HG02943 (cell line): ENCODE measurements around the gene PRRC2C.
"Not testable (repeated sequence)": the region's sequence is repeated elsewhere in the genome, so short reads cannot be mapped to it uniquely, and the experiment has no call there.

Experiments used
- ATAC-seq: cut with Tn5 transposase; IDR thresholded peaks from one replicate; pipeline ENCODE4 v1.9.1; 2021; ENCODE audit warnings: mild to moderate bottlenecking, low read depth, moderate library complexity; ENCODE audit not compliant: unreplicated experiment

Gene PRRC2C

DNA sequence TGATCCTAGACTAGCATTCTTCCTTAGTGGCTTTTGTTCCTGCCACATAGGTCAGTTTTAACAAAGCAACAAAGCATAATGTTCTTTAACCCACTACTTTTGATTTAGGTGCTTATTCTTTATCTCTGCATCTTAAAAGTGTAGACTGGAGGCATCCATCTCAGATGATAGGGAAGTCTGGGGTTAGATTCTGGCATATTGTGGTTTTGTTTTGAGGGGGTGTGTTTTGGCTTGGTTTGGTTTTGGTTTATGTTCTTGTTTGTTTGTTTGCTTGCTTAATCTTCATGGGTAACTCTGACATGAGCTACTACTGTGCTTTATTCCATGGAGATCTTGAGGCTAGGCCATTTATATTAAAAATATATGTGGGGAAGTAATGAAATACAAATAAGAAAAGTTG, 96.4 kb downstream of the PRRC2C start:
- ATAC-seq = no peak

DNA sequence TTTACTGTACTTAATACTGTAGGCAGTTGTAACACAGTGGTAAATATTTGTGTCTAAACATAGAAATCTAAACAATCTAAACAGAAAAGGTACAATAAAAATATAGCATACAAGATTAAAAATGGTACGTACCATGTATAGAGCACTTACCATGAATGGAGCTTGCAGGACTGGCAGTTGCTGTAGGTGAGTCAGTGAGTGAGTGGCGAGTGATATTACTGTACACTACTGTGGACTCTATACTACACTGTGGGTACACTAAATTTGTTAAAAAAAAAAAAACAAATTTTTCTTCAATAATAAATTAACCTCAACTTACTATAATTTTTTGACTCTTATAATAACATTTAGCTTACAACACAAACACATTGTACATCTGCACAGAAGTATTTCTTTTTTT, 97.3 kb downstream of the PRRC2C start:
- no peak for ATAC-seq

DNA sequence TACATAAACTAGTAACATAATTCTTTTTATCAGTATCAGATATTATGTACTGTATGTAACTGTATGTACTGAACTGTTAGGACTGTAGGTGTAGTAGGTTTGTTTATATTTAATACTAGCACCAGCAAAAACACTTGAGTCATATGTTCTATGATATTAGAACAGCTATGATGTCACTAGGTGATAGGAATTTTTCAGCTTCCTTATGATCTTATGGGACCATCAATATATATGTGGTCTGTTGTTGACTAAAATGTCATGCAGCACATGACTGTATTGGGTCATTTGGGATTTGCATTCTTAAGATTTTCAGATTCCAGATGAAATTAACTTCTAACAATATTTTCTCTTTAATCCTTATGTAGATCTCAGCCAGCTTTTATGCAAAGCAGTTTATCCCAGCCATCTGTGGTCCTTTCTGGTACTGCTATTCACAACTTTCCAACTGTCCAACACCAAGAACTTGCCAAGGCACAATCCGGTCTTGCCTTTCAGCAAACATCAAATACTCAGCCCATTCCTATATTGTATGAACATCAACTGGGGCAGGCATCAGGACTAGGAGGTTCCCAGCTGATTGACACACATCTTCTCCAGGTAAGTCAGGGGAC, 98.4 kb downstream of the PRRC2C start:
- ATAC-seq = no peak

DNA sequence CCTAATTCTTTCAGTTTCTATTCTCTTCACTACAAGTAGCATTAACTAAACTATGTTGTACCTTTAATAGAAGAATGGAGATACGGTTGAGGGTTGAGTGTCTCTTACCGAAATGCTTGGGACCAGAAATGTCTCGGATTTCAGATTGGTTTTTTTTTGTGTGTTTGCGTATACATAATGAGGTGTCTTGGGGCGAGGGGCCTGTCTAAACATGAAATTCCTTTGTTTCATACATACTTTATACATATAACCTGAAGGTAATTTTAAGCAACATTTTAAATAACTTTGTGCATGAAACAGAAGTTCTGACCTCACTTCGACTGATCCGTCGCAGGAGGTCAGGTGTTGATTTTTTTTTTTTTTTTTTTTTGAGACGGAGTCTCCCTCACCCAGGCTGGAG, 100.4 kb downstream of the PRRC2C start:
- no peak for ATAC-seq

DNA sequence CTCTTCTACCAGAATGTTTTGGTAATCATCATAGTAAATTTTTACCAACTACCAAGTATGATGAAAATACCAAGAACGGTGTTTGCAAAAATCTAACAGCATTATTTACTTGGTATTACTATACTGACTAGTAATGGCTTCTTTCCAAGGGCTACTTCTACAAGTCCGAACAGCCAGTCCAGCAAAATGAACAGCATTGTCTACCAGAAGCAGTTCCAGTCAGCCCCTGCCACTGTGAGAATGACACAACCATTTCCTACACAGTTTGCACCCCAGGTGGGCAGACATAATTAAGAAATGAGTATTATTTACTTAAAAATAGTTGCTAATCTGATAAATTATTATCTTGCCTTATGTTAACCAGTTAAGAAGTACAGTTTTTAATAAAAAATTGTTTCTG, 102.9 kb downstream of the PRRC2C start:
- ATAC-seq = no peak

DNA sequence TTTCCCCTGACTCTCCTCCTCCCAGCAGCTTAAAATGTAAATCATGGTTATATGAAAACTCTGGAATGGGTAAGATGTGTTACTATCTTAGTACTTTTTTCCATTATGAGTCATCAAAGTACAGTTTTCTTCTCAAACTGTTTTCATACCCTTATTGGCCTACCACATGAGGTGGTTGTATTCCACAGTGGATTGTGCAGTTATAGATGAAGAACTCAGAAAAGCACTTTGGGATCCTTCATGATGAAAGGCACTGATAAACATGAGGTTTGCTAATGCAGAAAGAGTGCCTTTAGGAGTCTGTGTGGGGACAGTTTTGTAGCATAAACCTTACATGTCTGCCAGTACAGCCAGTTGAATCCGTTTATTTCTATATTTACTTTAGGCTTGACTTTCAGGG, 104.7 kb downstream of the PRRC2C start:
- no peak for ATAC-seq

DNA sequence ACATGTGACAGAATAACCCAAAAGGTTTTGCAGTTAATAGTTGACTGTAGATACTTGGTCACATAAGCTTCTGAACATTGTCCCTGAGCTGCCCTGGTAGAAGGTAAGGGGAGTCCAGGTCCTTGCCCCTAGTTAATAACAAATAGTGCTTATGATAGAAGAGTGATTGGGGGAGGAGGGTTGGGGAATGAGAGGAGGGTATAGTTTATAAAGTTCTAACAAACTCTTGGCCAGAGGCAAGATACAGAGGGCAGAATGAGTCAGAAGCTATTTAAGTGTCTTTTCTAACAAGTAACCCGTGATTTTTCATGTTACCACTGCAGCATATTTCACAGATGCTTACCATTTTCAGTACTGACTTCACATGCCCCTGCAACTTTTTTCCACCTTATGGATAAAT, 110.0 kb downstream of the PRRC2C start:
- no peak for ATAC-seq

DNA sequence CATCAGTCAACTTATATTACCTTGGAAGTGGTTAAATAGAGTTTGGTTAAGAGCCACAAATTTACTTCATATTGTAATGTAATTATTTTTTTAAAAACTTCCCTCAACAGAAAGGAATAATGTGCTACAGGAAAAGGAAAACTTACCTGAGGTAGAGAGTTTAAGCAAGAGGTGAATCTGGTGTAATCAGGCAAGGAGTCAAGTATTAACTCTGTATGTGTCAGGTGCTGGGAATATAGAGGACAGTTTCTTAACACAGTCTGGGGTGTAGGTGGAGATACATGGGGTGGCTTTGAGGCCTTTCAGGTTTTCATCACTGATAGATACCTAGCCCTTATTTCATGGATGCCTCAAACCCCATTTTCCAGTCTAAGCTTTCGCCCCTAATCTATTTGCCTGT, 110.8 kb downstream of the PRRC2C start:
- no peak for ATAC-seq

DNA sequence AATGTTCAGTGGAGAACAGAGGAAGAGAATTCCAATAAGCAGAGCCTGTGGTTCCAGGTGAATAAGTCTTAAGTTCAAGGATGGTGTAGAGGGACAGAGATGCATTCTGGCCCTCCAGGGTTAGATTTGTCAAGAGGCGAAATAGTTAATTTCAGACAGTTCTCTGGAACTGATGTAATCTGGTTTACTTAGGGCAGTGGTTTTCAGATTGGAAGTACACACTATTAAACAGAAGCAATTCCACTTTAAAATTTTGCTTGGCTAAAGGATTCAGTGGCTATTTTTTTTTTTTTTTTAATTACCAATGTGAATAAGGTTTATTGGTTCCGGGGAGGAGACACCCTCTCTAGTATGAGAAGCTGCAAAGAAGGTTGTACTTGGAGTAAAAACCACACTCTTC, 111.4 kb downstream of the PRRC2C start:
- no peak for ATAC-seq

DNA sequence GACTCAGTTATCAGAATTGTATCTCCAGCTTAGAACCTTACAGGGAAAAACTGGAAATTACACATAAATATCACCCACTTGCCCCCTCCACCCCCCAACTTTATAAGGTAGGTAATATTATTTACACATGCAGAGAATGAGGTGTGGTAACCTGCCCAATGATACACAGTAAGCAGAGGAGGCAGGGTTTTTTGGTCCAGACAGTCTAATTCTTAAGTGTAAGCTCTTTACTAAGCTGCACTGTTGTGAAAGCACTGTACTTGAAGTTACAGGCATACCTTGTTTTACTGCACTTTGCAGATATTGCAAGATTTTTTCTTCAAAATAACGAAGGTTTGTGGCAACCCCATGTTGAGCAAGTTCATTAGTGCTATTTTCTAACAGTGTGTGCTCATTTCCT, 111.9 kb downstream of the PRRC2C start:
- no peak for ATAC-seq

DNA sequence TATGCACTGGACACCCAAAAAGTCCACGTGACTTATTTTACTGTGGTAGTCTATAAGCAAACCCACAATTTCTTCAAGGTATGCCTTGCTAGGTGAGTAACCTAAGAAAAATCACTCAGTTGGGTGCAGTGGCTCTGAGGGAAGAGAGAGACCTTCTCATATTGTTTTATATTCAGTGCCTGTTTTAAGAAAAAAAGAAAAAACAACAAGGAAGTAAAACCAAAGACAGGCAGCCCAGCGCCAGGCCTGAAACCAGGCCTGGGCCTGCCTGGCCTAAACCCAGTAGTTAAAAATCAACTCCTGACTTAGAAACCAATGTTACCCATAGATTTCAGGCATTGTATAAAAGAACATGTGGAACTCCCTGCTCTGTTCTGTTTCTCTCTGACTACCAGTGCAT, 115.0 kb downstream of the PRRC2C start:
- not testable (repeated sequence) for ATAC-seq

DNA sequence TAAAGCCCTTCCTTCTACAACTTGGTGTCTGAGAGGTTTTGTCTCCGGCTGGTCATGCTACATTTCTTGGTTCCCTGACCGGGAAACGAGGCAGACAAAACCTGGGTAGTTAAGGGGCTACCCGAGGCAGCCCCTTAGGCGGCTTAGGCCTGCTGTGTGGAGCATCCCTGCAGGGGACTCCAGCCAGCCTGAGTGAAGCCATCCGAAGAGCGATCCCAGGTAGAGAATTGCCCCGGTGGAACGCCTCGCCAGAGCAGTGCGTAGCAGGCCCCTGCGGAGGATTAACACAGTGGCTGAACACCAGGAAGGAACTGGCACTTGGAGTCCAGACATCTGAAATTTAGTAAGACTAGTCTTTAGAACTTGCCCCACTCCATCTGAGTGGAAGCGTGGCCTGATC, 115.5 kb downstream of the PRRC2C start:
- ATAC-seq = no peak

DNA sequence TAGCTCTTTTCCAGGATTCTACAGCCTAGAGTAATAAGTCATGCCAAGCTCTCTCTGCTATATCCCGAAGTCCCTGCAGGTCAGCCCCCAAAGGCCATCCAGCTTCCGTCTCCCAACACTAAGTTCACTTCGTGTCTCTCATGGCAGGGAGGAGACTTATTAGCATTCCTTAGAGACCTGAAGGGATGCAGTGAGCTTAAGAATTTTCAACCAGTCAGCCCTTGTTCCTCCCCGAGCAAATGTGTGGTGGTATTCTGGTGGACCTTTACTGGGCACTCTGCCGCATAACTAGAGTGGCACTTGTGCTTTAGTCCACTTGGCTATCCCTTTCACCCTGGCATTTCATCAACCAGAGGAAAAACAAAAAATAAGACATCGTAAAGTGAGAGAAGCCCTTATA, 117.7 kb downstream of the PRRC2C start:
- ATAC-seq = not testable (repeated sequence)

DNA sequence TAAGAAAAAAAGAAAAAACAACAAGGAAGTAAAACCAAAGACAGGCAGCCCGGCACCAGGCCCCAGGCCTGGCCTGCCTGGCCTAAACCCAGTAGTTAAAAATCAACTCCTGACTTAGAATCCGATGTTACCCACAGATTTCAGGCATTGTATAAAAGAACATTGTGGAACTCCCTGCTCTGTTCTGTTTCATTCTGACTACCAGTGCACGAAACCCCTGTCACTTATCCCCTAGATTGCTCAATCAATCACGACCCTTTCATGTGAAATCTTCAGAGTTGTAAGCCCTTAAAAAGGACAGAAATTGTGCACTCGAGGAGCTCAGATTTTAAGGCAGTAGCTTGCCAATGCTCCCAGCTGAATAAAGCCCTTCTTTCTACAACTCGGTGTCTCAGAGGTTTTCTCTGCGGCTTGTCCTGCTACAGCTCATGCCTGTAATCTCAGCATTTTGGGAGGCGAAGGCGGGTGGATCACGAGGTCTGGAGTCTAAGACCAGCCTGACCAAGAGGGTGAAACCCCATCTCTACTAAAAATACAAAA, 121.1 kb downstream of the PRRC2C start:
- peak; percentile 64 for ATAC-seq

DNA sequence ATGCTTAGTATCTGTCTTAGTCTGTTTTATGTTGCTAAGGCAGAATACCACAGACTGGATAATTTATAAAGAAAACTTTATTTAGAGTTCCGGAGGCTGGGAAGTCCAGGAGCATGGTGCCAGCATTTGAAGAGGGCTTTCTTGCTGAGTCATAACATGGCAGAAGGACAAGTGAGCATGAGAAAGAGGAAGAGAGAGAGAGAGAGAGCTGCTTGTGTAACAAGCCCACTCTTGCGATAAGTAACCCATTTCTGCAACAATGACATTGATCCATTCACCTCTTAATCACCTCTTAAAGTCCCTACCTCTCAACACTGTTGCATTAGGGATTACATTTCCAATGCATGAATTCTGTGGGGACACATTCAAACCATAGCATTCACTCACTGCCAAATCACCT, 125.1 kb downstream of the PRRC2C start:
- ATAC-seq = no peak

DNA sequence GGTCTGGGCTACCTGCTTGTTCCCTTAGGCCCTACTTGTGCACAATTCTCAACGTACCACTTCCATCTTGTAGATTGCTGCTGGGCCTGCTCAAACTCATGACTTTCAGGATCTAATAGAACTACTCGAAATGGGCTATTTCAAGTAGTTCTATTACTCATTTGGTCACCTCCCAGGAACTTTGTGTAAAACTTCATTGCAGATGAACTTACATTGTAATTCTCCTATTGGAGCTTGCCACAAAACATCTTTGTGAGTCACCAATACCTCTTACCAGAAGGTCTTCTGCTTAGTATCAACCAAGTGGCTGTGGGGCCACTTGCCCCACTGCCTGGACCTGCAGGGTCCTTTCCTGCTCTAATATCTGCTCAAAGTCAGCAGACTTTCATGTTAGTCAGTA, 126.0 kb downstream of the PRRC2C start:
- ATAC-seq = no peak

DNA sequence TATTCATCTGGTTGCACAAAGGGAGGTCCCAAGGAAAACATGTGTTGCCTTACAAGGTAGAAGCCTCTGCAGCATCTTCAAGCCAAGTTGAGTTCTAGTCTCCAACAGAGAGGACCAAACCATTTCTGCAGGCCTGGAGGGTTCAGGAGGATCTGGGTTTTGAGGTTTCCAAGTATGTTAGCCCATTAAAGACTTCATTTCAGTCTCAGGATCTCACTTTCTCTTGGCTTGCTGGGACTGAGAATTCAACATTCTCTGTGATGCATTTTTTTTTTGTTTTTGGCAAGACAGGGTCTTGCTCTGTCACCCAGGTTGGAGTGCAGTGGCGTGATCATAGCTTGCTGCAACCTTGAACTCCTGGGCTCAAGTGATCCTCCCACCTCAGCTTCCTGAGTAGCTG, 128.0 kb downstream of the PRRC2C start:
- ATAC-seq = no peak

DNA sequence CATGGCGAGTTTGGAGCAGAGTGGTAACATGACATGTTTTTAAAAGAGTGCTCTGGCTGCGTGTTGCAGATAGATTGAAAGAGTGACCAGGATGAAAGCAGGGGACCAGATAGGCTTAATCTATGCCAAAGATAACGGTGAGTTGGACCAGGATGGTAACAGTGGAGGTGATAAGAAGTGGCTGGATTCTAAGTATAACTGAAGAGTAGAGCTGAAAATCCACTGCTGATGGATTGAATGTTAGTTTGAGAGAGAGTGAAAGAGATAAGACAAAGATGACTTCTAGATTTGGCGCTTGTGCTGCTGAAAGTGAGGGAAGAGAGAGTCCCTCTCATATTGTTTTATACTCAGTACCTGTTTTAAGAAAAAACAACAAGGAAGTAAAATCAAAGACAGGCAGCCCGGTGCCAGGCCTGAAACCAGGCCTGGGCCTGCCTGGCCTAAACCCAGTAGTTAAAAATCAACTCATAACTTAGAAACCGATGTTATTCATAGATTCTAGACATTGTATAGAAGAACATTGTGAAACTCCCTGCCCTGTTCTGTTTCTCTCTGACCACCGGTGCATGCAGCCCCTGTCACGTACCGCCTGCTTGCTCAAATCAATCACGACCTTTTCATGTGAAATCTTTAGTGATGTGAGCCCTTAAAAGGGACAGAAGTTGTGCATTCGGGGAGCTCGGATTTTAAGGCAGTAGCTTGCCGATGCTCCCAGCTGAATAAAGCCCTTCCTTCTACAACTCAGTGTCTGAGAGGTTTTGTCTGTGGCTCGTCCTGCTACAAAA, 130.0 kb downstream of the PRRC2C start:
- ATAC-seq = peak; percentile 48

DNA sequence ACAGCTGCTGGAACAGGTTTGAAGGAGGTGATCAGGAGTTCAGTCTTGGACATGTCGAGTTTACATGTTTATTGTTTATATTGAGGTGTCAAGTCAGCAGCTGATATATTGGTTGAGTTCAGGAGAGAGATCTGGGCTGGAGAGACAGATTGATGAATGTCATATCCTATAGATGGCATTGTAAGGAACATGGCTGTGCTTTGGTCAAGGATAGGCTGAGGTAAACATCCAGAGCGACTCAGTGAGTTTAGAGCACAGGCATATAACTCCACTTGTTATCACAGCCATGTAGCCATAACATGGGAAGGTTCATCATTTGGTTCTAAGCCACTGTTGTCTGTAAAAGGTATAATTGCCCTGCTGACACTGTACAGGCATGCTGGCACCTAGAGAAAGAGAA, 131.3 kb downstream of the PRRC2C start:
- no peak for ATAC-seq

DNA sequence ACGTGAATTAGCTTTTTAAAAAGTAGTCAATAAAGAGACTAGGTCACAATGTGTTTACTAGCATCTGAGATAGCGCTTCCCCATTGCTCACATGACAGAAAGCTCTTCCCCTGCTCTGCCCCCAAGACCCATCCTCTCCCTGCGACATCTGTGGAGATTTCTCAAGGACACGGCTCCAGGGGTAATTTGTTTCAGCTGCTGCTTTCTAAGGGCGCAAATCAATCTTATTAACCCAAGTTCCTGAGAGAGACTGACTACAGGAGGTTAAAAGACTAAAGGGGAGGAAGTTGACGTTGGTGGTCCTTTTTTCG, 136.8 kb downstream of the PRRC2C start, which contains the start of gene MYOCOS:
MYOCOS (plus strand) TSS at position 92 of the 311 bp plus-strand sequence. CDS start 1,641 bp downstream, outside the sequence.
- no peak for ATAC-seq

DNA sequence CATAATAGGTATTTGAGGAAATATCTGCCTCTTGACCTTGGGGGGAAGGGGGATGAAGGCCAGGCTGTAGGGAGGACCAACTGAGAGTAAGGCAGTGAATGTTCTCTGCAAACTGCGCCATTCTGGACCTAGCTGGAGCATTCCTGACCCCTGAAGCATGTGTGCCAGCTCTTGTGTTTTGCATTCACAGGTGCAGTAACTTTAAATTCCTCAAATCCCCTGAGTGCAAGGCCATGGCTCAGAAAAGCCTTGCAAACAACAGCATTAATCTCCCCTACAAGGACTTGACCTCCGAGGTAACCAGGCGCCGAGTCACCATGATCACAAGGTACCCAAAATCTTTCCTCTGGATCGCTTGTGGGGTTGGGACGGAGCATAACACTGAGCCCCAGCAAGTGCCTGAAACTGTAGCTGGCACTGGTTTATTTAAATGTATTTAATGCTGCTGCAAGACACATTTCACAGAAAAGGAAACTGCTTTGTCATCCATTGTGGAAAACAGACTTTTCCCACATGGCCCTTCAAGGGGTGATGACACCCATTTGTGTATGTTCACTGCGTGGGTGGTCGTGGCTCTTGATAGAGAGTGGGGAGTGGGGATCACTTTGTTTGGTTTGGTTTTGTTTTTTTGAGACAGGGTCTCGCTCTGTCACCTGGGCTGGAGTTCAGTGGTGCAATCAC, 138.5 kb downstream of the PRRC2C start:
- no peak for ATAC-seq

DNA sequence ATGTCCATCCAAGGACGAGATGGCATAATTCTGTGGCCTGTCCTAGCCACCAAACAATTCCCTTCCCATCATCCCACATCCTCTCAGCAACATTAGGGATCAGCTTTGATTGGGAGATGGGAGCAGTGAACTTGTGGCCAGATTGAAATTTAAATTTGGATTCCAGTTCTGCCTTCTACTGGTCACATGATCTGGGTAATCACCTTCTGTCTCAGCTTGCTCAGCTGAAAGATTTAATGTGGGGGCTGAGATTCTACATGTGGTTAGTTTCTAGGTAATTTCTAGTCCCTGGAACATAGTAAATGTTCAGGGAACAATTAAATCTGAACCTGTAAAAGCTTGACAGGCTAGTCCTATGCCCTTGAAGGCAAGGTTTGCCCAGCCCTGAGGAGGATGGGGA, 139.9 kb downstream of the PRRC2C start:
- no peak for ATAC-seq
